Muscle of arm (tissue), 12 donors: Measurements from ENCODE around the gene AGR3. TPM values are rescaled to one million over a fixed set of nuclear protein-coding genes. Genes with fewer than 3 reads are reported as not detected.
A peak's percentile ranks its signal among the peaks of the same experiment; 100 is the strongest.
"Not testable (repeated sequence)": the region's sequence is repeated elsewhere in the genome, so short reads cannot be mapped to it uniquely, and the experiment has no call there.

ENCODE experiments used
- DNase-seq: peaks from one replicate; pipeline ENCODE4 v3.0.0-alpha.2; 2013
- polyA plus RNA-seq, 12 donors: library from polyadenylated mRNA; unstranded; fragments of 120-200 nt; gene quantifications; one replicate each; pipeline ENCODE4 v1.2.1, GENCODE V29; 2013; ENCODE audit not compliant: insufficient read length in 12 of 12

The AGR3 gene
- polyA plus RNA-seq, 12 donors = 0.30 to 61.6 (median 1.1) TPM; not detected in 8

DNA sequence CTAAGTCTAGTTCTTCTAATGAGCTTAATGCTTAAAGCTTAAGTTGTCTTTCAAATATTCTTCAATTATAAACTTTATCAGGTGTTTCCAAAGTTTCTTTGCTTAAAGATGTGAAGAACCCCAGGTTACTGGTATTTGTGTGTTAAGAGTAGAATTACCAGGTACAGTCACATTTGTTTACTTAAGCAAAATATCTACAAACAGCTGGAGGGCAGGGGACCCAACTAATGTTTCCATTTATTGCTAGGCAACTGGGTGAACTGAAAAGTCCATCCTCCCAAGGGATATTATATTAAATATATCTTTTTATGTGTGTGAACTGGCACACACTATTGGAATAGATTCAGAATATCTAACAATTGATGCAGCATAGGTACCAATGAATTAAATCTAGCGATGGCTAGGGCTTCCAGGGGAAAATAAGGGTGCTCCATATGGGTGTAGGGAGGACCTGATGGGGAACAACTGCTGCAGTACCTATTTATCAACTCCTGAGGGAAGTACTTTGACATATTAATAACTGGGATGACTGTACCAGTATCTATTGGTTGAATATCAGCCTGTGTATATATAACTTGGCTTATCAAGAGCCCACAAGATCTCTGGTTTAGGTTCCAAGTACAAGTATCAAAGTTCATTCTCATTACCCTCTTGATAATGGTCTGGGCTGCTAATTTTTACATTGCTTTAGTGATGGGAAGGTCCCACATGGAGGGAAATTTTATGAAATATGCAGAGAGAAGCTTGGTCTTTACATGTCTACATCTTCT, 10.3 kb upstream of the AGR3 start:
- DNase-seq = no peak

DNA sequence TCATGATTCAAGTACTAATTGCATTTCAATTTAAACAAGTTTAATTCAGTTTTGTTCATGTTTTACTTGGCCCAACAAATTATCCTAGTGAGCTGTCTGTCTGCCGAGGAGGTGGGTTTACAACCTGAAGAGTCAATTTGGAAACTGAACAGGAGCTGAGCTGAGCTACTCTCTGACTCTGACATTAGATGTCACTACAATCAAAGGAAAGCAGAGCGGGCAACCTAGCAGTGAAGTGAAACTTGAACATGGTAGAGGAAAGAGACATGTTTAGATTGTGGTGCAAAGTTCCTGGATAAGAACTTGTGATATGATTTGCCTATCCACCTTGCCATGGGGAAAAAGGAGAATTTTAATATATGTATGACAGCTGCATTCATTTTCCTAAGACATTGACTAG, 9.6 kb upstream of the AGR3 start:
- DNase-seq = peak; percentile 45

DNA sequence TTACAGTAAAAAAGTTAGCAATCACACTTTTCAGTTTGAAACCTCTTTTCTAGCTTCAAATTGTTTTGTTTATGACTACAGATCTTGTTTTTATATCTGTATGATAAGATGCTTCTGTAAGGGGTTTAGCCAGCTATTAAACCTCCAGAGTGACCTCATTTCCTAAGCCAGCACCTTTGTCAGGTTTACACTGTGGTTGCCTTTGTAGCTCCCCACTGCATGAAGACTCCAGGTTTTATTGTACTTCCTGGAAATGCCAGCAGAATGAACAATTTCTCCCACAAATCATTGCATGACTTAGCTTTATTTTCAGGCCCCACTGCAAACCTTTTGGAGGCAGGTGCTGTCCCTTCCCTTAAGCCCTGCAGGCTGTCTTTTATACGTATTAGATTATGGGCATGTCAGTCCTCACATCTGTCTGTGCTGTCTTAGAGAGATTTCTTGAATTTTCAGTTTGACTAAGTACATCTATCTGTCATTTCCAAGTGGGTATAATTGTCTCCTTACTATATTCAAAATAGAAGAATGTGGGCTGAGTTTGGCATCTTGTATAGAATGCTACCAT, 8.2 kb upstream of the AGR3 start:
- DNase-seq = no peak

DNA sequence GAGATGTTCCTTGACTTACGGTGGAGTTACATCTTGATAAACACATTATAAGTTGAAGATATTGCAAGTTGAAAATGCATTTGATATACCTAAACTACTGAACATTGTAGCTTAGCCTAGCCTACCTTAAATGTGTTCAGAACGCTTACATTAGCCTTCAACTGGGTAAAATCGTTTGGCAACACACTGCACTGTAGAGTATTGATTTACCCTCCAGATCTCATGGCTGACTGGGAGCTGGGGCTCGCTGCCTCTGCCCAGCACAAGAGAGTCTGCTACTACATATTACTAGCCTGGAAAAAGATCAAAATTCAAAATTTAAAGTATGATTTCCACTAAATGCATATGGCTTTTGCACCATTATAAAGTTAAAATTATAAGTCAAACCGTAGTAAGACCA, 7.5 kb upstream of the AGR3 start:
- no peak for DNase-seq

DNA sequence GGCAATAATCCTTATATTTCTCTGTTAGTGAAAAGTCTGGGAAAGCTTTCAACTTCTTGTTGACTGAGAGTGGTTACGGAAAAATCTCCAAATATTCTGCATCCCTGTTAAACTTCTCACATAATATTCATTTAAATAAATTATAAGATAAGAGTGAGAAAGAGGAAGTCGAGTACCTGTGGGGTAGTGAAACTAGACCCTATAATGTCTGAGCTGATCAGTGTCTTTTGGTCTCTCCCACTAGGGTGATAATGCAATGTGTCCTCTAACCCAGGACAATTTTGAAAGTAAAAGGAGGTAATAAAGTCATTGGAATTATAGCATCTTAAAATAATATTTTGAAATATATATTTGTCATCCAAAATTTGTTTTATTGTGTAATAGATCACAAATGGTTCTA, 2.1 kb upstream of the AGR3 start:
- no peak for DNase-seq

DNA sequence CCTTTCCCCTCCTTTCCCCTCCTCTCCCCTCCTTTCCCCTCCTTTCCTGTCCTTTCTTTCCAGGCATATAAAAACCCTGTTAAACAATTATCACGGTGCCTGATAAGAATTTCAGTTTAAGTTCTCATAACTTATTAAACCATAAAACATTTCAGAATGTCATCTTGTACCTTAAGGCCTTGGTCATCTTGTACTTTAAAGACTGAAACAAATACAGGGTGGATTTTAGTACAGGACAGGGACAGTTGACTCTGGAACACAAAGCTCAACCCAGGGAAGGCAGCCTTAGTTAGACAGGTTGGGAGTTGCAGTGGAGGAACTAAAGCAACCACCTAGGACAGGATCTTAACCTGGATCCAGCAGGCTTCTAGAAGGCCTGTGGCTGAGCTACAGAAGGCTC, 1.2 kb downstream of the AGR3 start:
- DNase-seq = no peak

DNA sequence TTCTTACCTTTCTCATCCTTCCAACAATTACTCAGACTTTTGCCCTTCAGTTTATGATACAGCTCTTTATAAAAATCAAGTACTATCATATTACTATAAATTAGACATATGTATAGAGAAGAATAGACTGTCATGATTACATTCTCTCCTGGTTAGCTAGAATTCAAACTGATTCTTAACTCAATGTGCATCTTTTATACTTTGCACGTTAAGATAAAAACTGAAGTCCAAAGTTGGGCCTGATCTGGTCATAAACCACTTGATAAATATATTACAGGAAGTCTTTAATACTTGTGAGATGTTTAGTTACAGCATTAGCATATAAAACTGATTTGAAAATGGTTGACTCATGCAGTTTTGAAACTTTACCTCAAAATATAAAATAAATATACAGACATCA, 2.6 kb downstream of the AGR3 start:
- no peak for DNase-seq

DNA sequence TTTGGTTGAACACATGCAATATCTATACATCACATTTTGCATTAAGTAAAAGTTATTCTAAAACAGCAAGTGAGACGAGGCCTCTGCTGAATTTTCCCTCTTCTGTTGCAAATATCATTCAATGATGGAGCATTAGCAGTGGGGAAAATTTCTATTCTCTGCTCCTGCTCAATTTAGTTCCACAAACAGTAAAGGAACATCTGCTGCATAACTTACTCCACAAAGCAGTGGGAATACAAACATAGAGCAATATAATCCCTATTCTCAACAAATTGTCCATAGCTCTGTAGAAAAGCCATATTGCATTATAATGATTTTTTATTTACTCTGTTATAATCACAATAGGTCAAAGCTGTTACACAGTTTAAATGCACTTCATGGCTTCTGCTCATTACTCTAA, 5.9 kb downstream of the AGR3 start:
- no peak for DNase-seq

DNA sequence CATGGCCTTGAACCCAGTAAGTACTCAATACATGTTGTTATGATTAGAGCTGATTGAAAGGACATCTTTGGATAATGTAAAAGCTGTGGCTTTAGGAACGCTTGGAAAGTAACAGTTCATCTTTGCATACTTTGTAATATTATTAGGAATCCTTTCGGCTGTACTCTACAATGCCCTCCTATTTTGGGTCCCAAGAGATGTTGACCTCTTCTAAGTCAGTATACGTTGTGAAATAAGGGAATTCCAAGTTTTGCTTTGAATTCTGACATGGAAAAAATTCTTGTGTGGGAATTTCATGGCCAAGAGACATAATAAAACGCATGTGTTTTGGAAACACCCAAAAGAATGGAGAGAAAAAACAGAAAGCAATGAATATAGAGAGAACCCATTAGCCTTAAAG, 7.7 kb downstream of the AGR3 start:
- DNase-seq = no peak

DNA sequence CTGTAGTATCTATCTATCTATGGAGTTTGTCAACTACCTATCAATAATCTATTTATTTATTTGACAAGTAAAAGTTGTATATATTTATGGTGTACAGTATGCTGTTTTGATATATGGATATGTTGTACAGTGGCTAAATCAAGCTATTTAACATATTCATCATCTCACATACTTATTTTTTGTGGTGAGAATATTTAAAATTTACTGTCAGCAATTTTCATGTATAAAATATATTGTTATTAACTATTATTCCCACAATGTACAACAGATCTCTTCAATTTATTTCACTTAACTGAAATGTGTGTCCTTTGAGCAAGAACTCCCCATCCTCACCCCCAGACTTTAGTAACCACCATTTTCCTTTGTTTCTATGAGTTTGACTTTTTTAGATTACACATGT, 14.5 kb downstream of the AGR3 start:
- no peak for DNase-seq

DNA sequence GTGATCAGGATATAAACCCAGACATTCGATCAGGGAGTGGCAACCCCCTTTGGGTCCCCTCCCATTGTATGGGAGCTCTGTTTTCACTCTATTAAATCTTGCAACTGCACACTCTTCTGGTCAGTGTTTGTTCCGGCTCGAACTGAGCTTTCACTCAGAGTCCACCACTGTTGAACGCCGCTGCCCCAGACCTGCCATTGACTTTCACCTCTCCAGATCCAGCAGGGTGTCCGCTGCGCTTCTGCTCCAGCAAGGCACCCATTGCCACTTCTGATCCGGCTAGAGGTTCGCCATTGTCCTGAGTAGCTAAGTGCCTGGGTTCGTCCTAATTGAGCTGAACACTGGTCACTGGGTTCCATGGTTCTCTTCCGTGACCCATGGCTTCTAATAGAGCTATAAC, 28.6 kb downstream of the AGR3 start:
- not testable (repeated sequence) for DNase-seq

DNA sequence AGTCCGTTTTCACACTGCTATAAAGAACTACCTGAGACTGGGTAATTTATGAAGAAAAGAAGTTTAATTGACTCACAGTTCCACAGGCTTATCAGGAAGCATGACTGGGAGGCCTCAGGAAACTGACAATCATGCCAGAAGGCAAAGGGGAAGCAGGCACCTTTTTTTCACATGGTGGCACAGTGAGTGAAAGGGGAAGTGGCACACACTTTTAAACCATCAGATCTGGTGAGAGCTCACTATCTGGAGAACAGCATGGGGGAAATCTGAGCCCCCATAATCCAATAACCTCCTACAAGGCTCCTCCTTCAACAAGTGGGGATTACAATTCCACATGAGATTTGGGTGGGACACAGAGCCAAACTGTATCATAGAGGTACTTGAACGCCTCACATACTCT, 30.0 kb downstream of the AGR3 start:
- DNase-seq = no peak

DNA sequence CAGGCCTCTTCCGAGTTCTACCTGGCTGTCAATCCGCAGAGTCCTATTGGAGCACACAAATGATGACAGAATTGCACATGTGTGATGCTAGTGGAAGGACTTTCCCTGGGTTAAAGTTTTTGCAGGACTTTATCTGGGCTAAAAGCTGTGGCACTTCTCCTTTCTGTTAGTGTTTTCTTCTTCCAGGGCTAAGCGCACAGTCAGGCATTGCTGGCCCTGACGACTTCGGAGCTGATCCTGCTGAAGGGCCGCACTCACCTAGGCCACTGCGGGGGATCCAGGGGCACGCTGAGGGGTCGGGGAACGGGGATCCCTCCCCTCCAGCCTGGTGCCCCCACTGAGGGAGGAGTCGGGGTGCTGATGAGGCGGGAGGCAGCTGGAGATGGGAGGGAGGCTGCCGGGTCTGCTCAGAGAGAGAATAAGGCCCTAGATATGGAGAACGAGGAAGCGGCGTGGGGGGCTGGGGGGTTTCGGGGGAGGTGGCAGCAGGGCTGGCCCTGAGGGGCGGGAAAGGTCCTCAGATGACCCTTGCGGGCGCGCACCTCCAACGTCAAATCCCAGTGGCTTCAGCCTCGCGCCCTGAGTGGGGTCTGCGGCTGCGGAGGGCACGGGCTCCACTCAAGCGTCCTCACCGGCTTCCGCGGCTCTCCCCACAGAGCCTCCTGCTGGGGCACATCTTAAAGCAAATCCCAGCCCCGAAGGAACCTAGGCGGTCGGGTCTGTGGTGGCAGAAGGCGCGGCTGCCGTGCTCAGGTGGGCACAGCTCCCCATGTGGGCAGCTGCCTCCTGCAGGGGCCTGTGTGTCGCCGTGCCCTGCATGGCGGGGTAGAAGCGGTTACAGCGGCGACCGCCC, 30.9 kb downstream of the AGR3 start:
- DNase-seq = no peak

DNA sequence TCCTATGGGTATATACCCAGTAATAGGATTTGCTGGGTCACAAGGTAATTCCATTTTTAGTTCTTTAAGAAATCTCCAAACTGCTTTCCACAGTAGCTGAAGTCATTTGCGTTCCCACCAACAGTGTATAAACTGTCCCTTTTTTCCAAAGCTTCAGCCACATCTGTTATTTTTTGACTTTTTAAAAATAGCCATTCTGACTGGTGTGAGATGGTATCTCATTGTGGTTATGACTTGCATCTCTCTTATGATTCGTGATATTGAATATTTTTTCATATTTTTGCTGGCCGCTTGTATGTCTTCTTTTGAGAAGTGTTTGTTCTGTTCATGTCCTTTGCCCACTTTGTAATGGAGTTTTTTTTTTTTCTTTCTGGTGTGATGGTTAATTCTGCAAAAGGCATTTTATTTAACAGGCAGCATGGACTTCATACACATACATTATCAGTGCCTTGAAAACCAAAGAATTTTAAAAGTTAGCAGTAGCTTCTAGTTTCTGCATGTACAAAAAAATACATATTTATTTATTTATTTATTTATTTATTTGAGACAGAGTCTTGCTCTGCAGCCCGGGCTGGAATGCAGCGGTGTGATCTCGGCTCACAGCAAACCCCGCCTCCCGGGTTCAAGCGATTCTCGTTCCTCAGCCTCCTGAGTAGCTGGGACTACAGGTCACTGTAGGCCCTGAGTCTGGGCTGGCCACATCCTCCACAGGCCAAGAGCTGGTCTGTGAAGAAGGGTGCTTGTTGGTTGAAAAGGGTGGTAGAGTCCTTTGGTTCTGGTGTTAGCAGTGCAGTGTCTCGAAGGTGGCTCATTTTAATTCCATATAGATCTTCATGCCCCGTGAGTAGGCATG, 32.3 kb downstream of the AGR3 start:
- DNase-seq = no peak

DNA sequence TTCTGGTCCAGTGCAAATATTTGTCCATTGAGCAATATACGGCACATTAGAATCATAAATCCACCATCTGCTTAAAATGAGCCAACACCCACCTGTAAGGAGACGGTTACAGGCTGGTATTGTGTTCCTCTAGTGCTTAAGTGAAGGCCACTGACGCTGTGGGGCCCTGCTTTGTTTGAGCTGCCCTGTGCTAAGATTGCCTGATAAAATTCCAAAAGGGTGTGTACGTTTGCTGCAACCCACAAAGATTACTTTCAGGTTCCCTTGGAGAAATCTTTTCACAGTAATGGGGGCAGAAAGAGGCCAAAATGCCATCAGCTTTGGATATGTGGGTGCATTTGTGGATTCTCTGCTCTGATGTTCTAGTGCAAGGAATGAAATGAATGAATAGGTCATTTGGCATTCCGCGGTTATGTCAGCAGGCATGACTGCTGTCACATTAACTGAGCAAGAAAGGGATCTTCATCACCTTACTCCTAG, 34.4 kb downstream of the AGR3 start:
- DNase-seq = no peak

DNA sequence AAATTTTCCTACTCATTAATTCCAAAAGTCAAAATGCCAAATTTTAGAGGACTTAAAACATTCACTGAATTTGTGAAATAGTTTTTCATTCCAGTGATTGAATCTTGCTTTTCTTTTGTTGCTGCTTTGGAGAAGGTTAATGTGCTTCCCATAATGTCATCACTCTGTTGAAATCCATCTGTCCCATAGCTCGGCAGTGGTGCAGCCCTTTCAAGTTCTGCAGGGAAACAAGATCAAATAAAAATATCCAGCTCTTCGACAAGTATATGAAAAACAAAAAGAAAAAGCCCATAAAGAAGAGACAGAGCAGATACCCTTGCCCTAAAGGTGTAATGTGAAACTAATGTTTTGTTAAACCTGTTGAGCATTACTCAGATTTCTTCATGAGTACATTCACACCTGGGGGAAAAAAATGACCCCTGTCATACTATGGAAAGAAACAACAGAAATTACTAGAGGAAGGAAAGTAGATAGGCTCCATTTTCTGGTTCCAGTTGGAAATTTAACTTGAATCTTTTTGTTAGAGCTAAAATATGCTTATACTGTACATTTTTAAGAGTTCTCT, 35.1 kb downstream of the AGR3 start:
- DNase-seq = no peak

DNA sequence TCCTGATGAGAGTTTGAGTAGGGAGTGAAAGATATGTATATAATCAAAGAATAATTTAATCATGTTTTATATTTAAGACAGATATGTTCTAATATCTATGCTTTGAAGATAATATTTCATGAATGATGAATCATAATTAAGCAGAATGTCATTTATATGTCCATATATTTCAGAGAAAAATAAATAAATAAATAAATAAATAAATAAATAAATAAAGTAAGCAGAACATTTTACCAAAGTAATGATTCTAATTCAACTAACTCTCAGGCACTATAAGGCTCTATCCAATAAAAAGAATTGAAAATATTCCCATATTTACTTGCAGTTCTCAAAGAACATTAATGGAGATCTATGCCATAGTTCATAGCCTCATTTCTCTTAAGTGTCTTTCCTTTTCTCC, 36.0 kb downstream of the AGR3 start:
- DNase-seq = no peak

DNA sequence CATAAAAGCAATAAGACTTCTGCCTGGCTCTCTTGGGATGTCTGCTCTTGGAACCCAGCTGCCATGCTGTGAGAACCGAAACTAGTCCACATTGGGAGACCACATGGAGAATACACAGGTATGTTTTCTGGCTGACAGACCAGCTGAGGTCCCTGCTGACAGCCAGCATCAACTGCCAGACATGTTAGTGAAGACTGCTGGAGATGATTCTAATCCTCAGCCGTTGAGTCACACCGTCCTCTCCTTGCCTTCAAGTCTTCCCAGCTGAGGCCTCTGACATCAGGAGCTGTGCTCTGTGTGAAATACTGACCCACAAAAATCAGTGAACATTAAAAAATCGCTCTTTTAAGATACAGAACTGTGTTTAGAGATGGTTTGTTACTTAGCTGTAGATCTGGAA, 40.1 kb downstream of the AGR3 start:
- no peak for DNase-seq

DNA sequence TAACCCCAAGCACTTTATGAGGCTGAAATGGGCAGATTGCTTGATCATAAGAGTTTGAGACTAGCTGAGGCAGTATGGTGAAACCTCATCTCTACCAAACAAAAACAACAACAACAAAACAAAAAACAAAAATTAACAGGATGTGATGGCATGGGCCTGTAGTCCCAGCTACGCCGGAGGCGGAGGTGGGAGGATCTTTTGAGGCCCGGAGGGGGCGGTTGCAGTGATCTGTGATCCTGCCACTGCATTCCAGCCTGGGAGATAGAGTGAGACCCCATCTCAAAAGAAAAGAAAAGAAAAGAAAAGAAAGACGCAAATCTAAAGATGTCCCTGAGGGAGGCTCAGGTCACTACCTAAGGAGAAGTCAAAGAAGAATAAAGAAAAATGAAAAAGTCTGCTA, 41.7 kb downstream of the AGR3 start:
- DNase-seq = no peak

DNA sequence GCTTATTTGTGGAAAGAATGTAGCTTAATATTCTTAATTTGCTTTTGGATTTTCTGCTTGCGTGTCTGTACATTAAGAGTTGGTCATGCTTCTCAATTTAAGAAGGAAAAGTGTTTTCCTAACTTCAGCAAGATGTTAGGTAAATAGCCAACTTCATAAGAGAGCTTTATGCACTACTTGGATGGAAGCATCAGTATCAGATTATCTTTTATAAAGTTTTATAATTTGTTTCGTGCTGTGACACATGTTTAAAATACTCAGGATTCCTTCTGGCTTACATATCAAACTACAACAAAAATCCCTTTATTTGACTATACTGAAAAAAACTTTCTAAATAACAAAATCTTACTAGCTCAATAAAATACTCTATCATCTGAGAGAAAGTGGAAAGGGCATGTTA, 42.1 kb downstream of the AGR3 start:
- no peak for DNase-seq

DNA sequence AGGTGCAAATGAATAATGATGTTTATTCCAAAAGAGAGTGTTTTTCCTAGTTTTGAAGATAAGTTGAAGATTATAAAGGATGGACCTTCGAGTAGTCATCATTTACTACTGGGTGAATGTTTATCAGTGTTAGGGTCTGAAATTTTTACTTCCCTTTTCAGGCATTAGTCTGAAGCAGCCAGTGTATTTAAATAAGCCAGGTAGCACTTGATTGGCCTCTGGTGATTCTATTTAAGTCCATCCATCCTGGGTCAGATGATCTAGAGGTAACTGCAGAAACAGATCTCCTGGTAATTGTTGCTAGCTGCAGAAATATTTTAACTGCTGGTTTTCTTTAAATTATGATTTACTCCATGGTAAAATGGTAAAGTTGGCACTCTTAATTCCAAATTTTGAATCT, 42.9 kb downstream of the AGR3 start:
- no peak for DNase-seq

DNA sequence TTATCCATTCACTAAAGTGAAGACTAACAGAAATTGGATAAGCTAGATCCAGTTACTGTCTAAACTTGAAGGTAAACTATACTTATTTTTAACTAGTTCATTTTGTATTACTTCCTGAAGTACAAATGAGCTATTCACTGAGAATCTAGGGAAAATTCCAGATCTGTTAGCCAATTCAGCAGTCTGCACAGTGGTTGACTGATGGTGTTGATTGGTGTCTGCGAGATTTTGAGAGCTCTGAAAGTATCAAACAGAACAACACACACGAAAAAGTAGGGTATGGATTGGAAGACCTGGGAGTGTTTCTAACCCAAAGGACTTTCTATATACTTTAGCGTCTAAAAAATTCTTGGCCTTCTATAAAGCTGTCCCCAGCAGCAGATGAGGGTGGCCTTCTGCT, 43.4 kb downstream of the AGR3 start:
- no peak for DNase-seq
